ENCODE results near the gene ALAD. TPM values are rescaled to one million over a fixed set of nuclear protein-coding genes. Genes with fewer than 3 reads are reported as not detected.

Gene ALAD
- total and polyA plus RNA-seq, 2 of the 13 experiments (the other 11 are each of a cell fraction or from before 2014, with no cell fraction given): 21.8 to 30.1 TPM

- TF ChIP-seq ZNF670 (CRISPR knock-in tag; IDR thresholded peaks at IDR 0.05; ENCODE audit: borderline replicate concordance): peak; percentile 97
- no peak for TF ChIP-seq KAT2B (IDR thresholded peaks at IDR 0.05; ENCODE audit: borderline replicate concordance, low read depth, low read length)
- TF ChIP-seq ZFP90 (CRISPR knock-in tag; IDR thresholded peaks at IDR 0.05; ENCODE audit: borderline replicate concordance): peak; percentile 94
- TF ChIP-seq HOXA3 (CRISPR knock-in tag; IDR thresholded peaks at IDR 0.05): peak; percentile 91
- TF ChIP-seq SNAPC5 (CRISPR knock-in tag; IDR thresholded peaks at IDR 0.05; ENCODE audit: borderline replicate concordance): no peak
- peak; percentile 87 for TF ChIP-seq ZHX1 (CRISPR knock-in tag; IDR thresholded peaks at IDR 0.05; ENCODE audit: low read depth)
- peak; percentile 39 for TF ChIP-seq TAF15 (IDR thresholded peaks at IDR 0.05; ENCODE audit: low read depth, low read length, poor library complexity, severe bottlenecking)
- TF ChIP-seq ZNF256 (CRISPR knock-in tag; conservative IDR thresholded peaks at IDR 0.05): 0 out of 2 replicates have a peak, but pooled peaks have one; percentile 17
- TF ChIP-seq CTCF (CRISPR knock-in tag; IDR thresholded peaks at IDR 0.05): peak; percentile 43; the same call in 1 of the 2 replicates
- 0 out of 2 replicates have a peak, but pooled peaks have one; percentile 64 for TF ChIP-seq ZNF850 (CRISPR knock-in tag; conservative IDR thresholded peaks at IDR 0.05)
- TF ChIP-seq ZNF414 (CRISPR knock-in tag; IDR thresholded peaks at IDR 0.05): peak; percentile 60
- 0 out of 2 replicates have a peak, but pooled peaks have one; percentile 40 for TF ChIP-seq RFX5 (IDR thresholded peaks at IDR 0.05; ENCODE audit: low read depth, low read length)
- TF ChIP-seq PLRG1 (conservative IDR thresholded peaks at IDR 0.05): no peak
- TF ChIP-seq ZNF589 (CRISPR knock-in tag; conservative IDR thresholded peaks at IDR 0.05): peak; percentile 89
- peak; percentile 43; the same call in 1 of the 2 replicates for TF ChIP-seq ZNF644 (CRISPR knock-in tag; IDR thresholded peaks at IDR 0.05; ENCODE audit: low read depth)
- peak; percentile 79 for TF ChIP-seq RXRB (CRISPR knock-in tag; IDR thresholded peaks at IDR 0.05; ENCODE audit: borderline replicate concordance)
- TF ChIP-seq REPIN1 (CRISPR knock-in tag; IDR thresholded peaks at IDR 0.05; ENCODE audit: borderline replicate concordance, low read depth): peak; percentile 91; the same call in 1 of the 2 replicates
- TF ChIP-seq SNRNP70 (IDR thresholded peaks at IDR 0.05; ENCODE audit: low read depth, low read length): no peak
- TF ChIP-seq DPF2 (CRISPR knock-in tag; IDR thresholded peaks at IDR 0.05; ENCODE audit: borderline replicate concordance, low read depth): no peak
- peak; percentile 64 for TF ChIP-seq NKX3-1 (CRISPR knock-in tag; IDR thresholded peaks at IDR 0.05)
- TF ChIP-seq ZNF598 (CRISPR knock-in tag; IDR thresholded peaks at IDR 0.05; ENCODE audit: borderline replicate concordance): 0 out of 2 replicates have a peak, but pooled peaks have one; percentile 37
- TF ChIP-seq KDM2A (CRISPR knock-in tag; IDR thresholded peaks at IDR 0.05; ENCODE audit: borderline replicate concordance, low read depth): peak; percentile 97
Observed at GRCh38 chr9:113340011-113340699, 60.9 kb downstream of the ALAD start, which contains the start of gene WDR31 (continued).

All from HepG2 (cell line).